Activated CD8-positive, alpha-beta T cell treated with anti-CD3 and anti-CD28 coated beads for 36 hours (primary cell): Measurements from ENCODE around the gene STPG4. TPM values are rescaled to one million over a fixed set of nuclear protein-coding genes. Genes with fewer than 3 reads are reported as not detected.

Source experiments
- ATAC-seq: fragments of 200-7000 bp; cut with Tn5 transposase; one replicate; pipeline ENCODE4 v1.10.0; 2021; ENCODE audit warnings: mild to moderate bottlenecking, moderate library complexity
- CTCF ChIA-PET: fragments of 350-600 bp; sonication (Branson Sonifier 250); formaldehyde crosslinking; loops from one replicate; lab custom pipeline; 2021; ENCODE audit warnings: antibody characterized with exemption; lab: Charles Lee
- POLR2A ChIA-PET: fragments of 350-600 bp; sonication (Branson Sonifier 250); formaldehyde crosslinking; loops from one replicate; lab custom pipeline; 2021; ENCODE audit warnings: antibody characterized with exemption; lab: Charles Lee
- DNase-seq: peaks from one replicate; pipeline ENCODE4 v3.0.0-alpha.2; 2020
- H3K27ac Mint-ChIP-seq: one replicate; pipeline ENCODE4 v1.8.0; 2021; ENCODE audit warnings: mild to moderate bottlenecking, mixed read lengths
- H3K27me3 Mint-ChIP-seq: one replicate; pipeline ENCODE4 v1.8.0; 2021; ENCODE audit warnings: mixed read lengths
- H3K36me3 Mint-ChIP-seq: one replicate; pipeline ENCODE4 v1.8.0; 2021; ENCODE audit warnings: low read depth, mixed read lengths
- H3K4me1 Mint-ChIP-seq: one replicate; pipeline ENCODE4 v1.8.0; 2021; ENCODE audit warnings: low read depth, mixed read lengths
- H3K4me3 Mint-ChIP-seq: one replicate; pipeline ENCODE4 v1.8.0; 2021; ENCODE audit warnings: mild to moderate bottlenecking, moderate library complexity, mixed read lengths
- H3K9me3 Mint-ChIP-seq: one replicate; pipeline ENCODE4 v1.8.0; 2021; ENCODE audit warnings: mixed read lengths
- CTCF ChIP-seq: fragments of 200-600 bp; IDR thresholded peaks from one replicate; pipeline ENCODE4 v1.8.0; 2022; ENCODE audit warnings: antibody characterized with exemption, mild to moderate bottlenecking
- intact Hi-C: fragments of 100-400 bp; cut with micrococcal nuclease; formaldehyde crosslinking; loops from one replicate; pipeline ENCODE4 v1.10.0; 2022
- total RNA-seq, 2 experiments: library from RNA; stranded (reverse); gene quantifications; one replicate each; pipeline ENCODE4 v1.2.3, GENCODE V29; 2021

The STPG4 gene
- total RNA-seq, 2 experiments from 2014 or later: not detected

DNA sequence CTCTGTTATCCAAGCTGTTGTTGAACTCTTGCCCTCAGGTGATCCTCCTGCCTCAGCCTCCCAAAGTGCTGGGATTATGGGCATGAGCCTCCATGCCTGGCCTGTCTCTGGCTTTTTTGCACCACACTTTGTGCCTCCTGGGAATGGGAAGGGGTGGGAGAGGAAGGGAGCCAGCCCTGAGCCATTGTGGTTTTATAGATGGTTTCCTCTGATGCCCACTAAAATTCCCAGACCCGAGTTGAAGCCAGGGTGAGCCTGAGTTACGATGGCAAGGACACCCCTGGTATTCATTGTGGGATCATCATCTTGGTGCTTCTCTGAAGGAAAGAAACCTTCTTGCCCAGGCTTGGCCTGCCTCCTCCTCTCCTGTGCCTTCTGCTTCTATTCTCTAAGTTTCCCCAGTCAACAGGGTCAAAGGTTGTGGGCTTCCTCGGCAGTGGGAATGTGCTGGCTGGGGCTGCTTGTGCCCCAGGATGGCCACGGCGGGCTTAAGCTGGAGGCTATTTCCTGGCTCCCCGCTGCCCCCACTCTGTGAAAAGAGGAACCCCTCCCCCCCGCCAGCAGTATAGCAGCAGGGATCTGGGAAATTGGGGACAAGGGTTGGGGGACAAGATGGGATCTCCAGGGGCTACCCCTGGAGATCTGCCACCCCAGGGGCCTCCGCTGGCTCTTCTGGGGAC is 106.2 kb downstream of the STPG4 start:
- ChIA-PET POLR2A (no interaction called here), CTCF (no interaction called here)
- TF ChIP-seq CTCF: no peak
- intact Hi-C loops: no loop called here
- H3K9me3 Mint-ChIP-seq: no peaks in the 10 kb centered on the region
- H3K36me3 Mint-ChIP-seq: peaks cover 31% of the 10 kb centered on the region
- no peak overlapping the region for H3K27ac Mint-ChIP-seq
- H3K4me1 Mint-ChIP-seq: no peaks in the 10 kb centered on the region
- DNase-seq (no peak), ATAC-seq (no peak)
- H3K27me3 Mint-ChIP-seq: no peaks in the 10 kb centered on the region
- no peak overlapping the region for H3K4me3 Mint-ChIP-seq

DNA sequence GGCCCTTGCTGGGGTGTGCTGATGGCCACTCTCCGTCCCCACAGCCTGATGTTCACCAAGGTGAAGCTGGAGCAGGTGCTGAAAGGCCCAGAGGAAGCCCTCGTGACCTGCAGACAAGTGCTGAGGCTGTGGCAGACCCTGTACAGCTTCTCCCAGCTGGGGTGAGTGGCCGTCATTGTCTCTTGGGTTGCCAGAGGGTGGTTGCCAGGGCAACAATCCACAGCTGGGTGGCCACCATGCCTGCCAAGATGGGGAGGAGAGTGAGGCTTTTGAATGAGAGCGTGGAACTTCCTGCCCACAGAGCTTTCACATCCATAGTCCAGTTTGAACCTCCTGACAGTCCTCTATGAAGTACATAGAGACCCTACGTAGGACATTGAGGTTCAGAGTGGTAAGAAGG is 108.8 kb downstream of the STPG4 start:
- ChIA-PET CTCF (no interaction called here), POLR2A (interaction anchor here (0.9 kb wide), 1 partner anchor 9 kb away, joined by 3 read pairs; no protein-coding TSS in a partner anchor)
- Mint-ChIP-seq H3K4me1 (no peaks in the 10 kb centered on the region), H3K4me3 (no peak overlapping the region), H3K27ac (no peak overlapping the region), H3K27me3 (no peaks in the 10 kb centered on the region), H3K9me3 (no peaks in the 10 kb centered on the region), H3K36me3 (peaks cover 16% of the 10 kb centered on the region)
- no peak for TF ChIP-seq CTCF
- DNase-seq (no peak), ATAC-seq (no peak)
- intact Hi-C loops: no loop called here

DNA sequence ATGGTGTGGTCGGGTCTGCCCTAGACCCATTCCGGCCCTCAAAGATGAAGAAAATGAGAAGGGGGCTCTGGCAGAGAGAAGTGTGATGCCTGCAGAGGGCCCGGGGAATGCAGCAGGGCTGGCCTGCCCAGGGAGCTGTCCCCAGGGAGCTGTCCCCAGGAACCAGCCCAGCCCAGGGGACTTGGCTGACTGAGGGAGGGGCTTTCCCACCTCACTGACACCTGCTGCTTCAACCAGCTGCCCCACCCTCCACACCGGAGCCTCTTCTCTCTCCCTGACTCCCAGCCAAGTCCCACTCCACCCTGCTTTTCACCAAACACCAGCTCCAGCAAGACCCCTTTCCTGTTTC is 111.2 kb downstream of the STPG4 start:
- H3K4me1 Mint-ChIP-seq: peaks cover 7% of the 10 kb centered on the region
- peaks cover 7% of the 10 kb centered on the region for H3K36me3 Mint-ChIP-seq
- no peak overlapping the region for H3K4me3 Mint-ChIP-seq
- no peaks in the 10 kb centered on the region for H3K9me3 Mint-ChIP-seq
- CTCF ChIA-PET: no interaction called here
- no peak overlapping the region for H3K27ac Mint-ChIP-seq
- H3K27me3 Mint-ChIP-seq: no peaks in the 10 kb centered on the region
- no peak for ATAC-seq
- no peak for DNase-seq
- TF ChIP-seq CTCF: no peak
- POLR2A ChIA-PET: no interaction called here
- intact Hi-C loops: no loop called here

- peaks cover 10% of the 10 kb centered on the region for H3K4me1 Mint-ChIP-seq
- H3K36me3 Mint-ChIP-seq: peaks cover 9% of the 10 kb centered on the region
- ChIA-PET POLR2A (interaction anchor here (0.6 kb wide), 1 partner anchor 44 kb away, joined by 3 read pairs; no protein-coding TSS in a partner anchor), CTCF (no interaction called here)
- no peaks in the 10 kb centered on the region for H3K9me3 Mint-ChIP-seq
- no peak for TF ChIP-seq CTCF
- no peak overlapping the region for H3K4me3 Mint-ChIP-seq
- intact Hi-C loops: no loop called here
- H3K27ac Mint-ChIP-seq: no peak overlapping the region
- no peaks in the 10 kb centered on the region for H3K27me3 Mint-ChIP-seq
- ATAC-seq (no peak), DNase-seq (no peak)
These were observed 111.8 kb downstream of the STPG4 start for GRCh38 chr2:47043142-47043890.
